Measurements from ENCODE around the gene ITPR1.

ITPR1 gene

DNA sequence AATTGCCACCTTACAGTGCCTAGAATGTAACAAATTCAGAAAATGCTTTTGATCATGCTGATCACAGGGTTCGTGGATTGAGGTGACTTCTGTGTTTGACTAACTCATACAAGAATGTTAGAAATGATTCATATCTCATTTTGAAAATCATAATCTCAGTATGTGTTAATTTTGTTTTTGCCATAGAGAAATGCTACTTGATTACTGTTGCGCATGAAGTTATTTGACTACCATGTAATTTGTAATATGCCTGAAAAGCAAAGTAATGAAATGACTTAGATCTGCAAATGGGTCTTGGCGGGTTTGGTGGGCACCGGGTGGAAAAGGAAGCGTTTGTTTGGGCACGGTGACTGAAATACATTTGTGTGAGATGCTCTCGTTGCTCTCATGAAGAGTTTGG, 312.5 kb downstream of the ITPR1 start:
- DNase-seq (ENCODE audit: low read depth), result no peak
- no peak overlapping the region for H3K4me3 ChIP-seq (ENCODE audit: low read depth, low read length)

DNA sequence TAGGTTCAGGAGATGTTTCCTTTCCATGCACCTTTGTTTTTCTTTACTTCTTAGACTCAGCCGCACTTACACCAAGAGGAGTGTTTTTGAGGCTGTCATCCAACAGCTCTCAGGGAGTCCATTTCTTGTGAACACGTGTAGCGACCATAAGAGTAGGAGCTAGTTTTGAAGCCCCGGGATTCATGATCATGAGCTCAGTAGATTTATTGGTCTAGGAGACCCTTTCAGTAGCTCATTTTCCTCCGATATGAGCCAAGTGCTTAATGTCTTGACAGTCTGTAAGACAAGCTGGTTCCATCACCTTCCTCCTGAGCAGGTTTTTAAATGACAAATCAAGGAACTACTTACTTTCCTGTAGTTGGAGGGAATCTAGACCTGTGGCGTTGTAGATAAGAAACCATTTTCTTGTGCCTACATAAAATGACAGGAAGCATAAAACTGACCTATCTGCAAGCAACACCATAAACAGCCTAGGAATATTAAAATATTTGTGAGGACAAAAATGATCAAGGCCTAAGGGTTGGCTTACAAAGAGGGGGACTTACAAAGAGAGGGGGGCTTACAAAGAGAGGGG, 313.5 kb downstream of the ITPR1 start:
- H3K4me3 ChIP-seq (ENCODE audit: low read depth, low read length), result no peak overlapping the region
- no peak for DNase-seq (ENCODE audit: low read depth)

DNA sequence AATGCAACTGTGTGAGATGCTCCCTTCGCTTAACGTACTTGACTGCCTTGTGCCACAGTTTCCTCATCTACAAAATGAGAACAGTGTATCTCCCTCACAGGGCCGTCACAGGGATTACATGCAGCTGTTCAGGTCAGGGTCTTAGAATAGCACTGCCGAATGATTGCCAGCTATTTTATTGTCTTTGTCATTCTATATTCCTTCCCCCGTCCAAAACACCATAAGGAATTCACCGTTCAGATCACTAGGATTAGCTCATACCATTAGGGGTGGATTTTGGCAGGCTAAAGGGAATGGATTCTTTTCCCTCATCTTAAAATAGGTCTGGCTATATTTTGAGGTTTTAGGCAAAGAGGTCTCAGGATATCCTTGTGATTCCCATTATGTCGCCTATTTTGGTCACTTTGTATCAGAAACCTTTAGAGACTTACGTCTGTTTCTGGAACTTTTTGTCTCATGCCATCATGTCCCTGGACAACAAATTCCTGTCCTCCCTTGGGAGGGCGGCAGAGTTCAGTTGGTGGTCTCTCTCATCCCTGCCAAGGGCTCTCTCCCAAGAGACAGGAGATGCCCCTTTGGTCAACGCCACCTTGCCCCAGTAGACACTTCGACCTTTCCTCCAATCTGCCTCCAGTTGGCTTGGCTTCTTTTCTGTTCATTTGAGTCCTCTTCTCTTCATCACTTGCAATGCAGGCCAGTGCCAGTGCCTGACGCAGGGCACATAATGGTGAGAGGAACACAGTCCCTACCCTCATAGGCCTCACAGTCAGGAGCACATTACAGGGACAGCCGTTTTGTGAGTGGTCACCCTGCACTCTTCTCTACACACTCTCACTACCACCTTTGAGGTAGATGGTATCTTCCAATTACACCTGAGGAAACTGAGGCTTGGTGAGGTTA, 314.5 kb downstream of the ITPR1 start:
- H3K4me3 ChIP-seq (ENCODE audit: low read depth, low read length), result no peak overlapping the region
- peak; percentile 60 for DNase-seq (ENCODE audit: low read depth)

DNA sequence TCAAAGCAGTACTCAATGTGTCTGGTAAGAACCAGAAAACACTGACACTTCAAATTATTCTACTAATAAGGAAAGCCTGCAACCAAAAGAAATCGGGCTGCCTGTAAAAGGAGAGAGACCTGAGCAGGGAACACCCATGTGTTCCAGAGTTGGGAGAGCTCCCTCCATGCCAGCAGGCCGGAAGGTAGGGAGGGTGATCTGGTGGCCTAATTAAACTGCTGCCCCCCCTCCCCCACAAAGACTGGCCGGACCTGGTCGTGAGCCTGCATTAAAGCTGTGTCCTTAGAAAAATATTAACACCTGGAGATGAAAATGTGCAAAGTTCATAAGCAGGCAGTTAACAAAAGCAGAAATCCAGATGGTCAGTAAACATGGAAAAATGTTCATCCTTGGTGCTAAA, 315.5 kb downstream of the ITPR1 start:
- no peak overlapping the region for H3K4me3 ChIP-seq (ENCODE audit: low read depth, low read length)
- no peak for DNase-seq (ENCODE audit: low read depth)

DNA sequence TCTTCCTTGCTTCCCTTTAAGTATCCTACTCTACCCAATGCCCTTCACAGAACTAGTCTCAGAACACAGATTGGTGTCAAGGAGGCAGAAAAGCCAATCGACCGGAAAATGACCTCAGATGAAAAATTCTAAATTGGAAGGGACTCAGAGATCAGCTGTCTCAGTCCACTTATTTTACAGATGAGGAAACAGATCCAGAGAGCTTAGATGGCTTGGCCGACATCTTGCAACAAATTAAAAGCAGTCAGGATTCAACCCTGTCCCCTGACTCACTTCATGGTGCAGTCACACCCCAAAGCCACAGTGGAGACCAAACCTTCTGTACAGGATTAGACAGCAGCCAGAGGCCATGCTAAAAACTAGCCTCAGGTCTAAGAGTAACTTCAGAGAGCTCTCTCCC, 316.8 kb downstream of the ITPR1 start:
- no peak overlapping the region for H3K4me3 ChIP-seq (ENCODE audit: low read depth, low read length)
- DNase-seq (ENCODE audit: low read depth), result no peak

DNA sequence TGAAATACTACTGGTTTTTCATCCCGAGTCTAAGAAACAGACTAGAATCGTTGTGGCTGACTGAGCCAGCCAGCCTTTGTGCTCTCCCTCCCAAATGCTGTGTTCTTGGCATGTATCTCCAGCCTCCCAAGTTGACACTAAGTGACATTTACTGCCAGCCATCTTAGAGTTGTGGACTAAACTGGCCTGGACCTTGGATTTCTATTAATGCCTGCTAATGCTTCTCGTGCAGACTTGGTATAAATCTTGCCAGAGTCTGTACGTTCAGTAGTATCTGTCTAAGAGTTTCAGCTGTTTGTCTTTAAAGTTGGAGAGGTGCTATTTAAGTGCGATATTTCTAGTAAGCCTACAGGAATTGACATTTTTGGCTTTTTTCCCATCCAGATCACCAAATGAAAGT, 319.4 kb downstream of the ITPR1 start:
- DNase-seq (ENCODE audit: low read depth), result no peak
- no peak overlapping the region for H3K4me3 ChIP-seq (ENCODE audit: low read depth, low read length)

DNA sequence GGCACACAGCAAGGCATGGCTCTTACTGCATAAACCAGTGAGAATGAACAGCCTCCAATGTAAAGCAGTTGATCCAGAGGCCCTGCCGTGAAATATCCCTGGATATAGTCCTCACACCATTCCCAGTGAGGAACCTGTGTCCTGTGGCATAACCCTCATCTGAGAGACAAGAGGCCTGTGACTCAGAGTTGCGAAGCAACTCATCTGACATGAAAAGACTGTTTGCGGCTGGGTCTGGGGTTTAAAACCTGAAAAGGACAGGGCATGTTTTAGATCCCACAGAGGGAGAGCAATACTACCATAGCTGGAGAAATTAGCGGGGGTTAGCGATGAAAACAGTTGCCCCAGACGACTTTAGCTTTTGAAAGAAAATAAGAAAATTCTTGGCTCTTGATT, 320.8 kb downstream of the ITPR1 start:
- no peak overlapping the region for H3K4me3 ChIP-seq (ENCODE audit: low read depth, low read length)
- no peak for DNase-seq (ENCODE audit: low read depth)

DNA sequence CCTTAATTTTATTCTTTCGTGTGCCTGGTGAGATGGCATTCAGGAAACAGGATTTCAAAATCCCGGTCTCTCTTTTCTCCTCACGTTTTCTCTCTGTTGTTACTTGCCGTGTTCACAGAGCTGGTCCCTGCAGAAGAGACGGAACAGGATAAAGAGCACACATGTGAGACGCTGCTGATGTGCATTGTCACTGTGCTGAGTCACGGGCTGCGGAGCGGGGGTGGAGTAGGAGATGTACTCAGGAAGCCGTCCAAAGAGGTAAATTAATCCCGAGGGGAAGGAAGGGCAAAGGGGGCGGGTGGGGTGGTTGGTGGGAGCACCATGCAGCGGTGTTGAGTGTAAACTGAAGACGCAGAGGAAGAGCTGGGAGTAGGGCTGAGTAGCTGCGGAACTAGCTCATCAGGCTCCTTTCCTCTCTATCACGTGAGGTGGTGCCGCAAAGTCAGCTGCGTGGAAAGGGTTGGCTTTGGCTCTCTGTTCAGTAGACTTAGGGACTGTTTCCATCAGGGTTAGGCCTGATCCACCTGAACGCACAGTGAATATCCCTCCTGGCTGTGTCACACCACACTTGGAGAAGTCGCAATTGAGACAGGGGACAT, 321.3 kb downstream of the ITPR1 start:
- DNase-seq (ENCODE audit: low read depth), result no peak
- H3K4me3 ChIP-seq (ENCODE audit: low read depth, low read length), result no peak overlapping the region

DNA sequence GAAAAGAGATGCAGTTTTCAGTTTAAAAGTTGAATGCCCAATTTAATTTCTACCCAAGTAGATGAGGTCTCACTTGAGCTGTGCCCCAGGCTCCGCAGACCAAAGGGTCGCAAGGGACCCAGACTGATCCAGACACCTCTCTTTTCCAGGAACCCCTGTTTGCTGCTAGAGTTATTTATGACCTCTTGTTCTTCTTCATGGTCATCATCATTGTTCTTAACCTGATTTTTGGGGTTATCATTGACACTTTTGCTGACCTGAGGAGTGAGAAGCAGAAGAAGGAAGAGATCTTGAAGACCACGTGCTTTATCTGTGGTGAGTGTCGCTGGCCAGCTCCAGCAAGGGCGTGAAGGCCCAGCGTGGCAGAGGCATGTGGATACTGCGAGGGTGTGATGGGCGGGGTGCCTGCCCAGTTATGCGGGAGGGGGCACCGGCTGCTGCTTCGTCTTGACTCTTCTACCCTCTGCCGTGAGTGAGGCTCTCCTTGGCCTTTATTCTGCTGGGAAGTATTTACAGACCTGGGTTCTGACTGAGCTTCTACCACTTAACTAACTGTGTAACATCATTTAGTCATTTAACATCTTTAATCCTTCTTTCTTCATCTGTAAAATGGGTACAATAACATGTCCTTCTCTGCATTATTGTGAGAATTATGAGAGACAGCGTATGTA, 321.9 kb downstream of the ITPR1 start:
- H3K4me3 ChIP-seq (ENCODE audit: low read depth, low read length), result no peak overlapping the region
- no peak for DNase-seq (ENCODE audit: low read depth)

DNA sequence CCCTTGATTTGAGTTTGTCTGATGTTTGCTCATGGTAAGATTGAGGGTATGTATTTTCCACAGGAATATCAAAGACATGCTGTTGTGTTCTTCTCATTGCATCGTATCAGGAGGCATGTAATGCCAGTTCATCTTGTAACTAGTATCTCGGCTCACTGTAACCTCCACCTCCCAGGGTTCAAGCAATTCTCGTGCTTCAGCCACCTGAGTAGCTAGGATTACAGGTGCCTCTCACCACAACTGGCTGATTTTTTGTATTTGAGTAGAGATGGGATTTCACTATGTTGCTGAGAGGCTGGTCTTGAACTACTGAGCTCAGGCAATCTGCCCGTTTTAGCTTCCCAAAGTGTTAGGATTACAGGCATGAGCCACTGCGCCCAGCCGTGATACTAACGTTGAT, 323.2 kb downstream of the ITPR1 start:
- H3K4me3 ChIP-seq (ENCODE audit: low read depth, low read length), result no peak overlapping the region
- DNase-seq (ENCODE audit: low read depth), result no peak

DNA sequence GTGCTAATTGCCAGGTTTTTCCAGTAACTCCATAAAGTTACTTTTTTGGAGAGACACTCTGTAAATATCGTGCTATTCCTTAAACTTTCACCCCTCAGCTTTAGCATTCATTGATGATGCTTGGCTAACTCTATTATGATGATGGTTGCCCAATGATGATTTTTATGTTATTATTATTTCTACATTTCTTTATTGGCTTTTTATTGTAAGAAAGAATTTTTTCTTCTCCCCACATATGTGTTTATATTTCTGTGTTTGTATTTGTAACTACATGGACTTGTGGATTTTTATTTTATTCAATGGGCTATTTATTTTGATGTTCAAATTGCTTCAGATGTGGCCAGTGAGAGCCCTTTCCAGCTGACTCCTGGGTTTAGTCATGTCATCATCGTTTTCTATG, 323.6 kb downstream of the ITPR1 start:
- no peak for DNase-seq (ENCODE audit: low read depth)
- H3K4me3 ChIP-seq (ENCODE audit: low read depth, low read length), result no peak overlapping the region

DNA sequence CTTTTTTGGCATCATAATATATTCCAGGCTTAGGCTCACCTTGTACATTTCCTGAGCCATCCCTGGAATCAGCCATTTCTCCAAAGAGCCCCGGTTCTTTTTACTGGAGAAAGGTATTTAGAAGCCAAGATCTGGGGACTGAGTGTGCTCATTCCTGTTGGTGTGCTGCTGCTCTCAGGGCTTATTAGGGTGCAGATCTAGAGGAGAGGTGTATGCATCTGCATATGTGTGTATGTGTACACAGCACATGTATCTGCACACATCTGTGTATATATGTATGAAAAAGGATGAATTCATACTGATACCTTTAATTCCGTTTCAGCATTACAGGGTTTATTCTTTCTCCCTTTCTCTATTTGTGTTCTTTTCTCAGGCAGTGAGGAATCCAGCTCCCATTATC, 324.0 kb downstream of the ITPR1 start:
- no peak for DNase-seq (ENCODE audit: low read depth)
- H3K4me3 ChIP-seq (ENCODE audit: low read depth, low read length), result no peak overlapping the region

DNA sequence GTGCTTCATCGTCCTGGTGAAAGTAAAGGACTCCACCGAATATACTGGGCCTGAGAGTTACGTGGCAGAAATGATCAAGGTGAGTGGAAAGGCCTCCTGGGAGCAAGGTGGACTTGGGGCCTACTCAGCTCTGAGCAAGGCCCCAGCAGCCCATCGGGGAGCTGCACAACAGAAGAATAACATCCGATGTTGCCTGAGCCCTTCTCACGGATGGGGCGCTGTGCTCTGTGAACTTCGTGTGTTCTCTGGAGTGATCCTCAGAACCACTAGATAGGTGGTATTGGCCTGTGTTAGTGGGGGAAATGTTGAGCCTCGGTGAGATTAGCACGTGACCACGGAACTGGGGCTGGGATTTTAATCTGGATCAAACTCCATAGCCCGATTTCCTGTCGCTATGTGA, 325.0 kb downstream of the ITPR1 start:
- no peak overlapping the region for H3K4me3 ChIP-seq (ENCODE audit: low read depth, low read length)
- no peak for DNase-seq (ENCODE audit: low read depth)

DNA sequence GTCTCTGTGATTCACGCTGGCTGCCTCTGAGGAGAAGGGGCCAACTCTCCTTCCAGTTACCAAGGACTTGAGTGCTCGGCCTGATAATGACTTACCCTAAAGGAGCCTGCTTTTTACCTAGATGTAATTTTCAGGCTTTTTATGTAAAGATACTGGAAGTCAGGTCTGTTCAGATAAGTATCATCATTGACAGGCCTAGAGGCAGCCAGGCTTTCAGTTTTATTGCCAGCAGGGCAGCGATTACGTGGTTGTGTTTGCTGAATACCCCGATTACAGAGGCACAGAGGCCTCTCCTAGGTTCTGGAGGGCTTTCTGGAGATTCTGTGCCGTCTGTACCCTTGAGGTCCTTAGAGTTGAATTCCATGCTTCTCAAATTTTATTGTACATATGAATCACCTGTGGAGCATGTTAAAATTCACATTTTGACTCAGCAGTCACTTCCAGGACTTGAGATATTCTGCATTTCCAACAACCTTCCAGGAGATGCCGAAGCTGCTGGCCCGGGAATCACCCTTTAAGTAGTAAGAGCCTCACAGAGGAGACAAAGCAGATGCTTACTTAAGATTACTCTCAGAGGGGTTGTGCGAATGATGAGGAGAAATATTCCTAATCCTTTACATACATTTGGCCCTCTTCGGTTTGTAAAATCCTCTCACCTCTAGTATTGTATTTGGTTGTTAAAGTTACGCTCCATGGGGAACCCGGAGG, 326.0 kb downstream of the ITPR1 start:
- H3K4me3 ChIP-seq (ENCODE audit: low read depth, low read length), result no peak overlapping the region
- DNase-seq (ENCODE audit: low read depth), result no peak

DNA sequence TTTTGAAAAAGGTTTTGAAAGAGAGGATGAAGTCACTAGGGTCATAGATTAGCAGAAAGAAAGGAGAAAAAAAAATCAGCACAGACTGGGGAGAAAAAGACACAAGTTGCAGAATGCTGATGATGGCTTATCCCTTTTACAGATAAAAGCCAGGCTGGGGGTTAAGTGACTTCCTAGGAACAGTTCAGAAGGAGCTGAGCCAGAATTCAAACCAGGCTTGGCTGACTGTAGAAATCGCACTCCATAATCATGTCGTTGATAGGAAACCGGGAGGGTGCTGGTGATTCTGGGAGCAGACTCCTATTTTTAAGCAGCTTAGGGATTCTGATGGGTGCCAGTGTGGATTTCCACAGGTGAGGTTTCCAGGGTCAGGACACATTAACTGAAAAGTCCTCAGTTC, 326.6 kb downstream of the ITPR1 start:
- no peak for DNase-seq (ENCODE audit: low read depth)

DNA sequence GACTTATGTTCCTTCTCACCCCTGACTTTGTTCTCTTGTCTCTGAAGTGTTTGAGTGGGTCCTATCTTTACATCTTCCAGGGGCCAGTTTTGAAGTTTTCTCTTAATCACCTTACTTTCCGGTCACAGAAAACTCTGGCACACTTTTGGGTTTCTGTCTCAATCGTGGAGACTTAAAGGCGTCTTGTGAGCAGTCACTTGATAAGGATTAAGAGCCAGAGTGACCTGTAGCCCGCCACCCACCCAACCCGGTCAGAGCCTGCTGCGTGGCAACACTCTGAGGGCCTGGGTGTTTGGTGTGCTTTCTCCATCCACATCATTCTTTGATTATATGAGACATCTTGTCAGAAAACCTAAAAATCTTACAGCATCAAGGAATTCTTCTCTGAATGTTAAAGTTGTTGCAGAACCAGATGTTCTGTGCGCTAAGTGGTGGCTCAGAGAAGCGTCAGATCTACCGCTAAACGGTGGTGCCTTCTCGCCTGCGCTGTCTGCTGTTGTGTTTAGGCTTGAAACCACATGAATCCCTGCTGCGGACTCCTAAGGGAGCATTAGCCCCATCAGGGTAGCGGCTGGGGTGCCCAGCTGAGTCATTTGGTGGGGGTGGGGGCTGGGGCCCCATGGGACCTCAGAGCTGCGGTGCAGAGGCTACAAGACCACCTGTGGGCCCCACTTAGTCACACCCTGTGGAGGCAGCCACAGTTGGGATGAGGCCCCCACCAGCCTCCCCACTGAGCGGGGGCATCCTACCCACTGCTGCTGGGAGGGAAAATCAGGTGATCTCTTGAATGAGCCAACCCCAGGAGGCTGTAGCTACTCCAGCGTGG, 327.4 kb downstream of the ITPR1 start:
- no peak for DNase-seq (ENCODE audit: low read depth)
- no peak overlapping the region for H3K4me3 ChIP-seq (ENCODE audit: low read depth, low read length)

More for the DNA sequence above, 326.6 kb downstream of the ITPR1 start:
- H3K4me3 ChIP-seq (ENCODE audit: low read depth, low read length), result no peak overlapping the region

DNA sequence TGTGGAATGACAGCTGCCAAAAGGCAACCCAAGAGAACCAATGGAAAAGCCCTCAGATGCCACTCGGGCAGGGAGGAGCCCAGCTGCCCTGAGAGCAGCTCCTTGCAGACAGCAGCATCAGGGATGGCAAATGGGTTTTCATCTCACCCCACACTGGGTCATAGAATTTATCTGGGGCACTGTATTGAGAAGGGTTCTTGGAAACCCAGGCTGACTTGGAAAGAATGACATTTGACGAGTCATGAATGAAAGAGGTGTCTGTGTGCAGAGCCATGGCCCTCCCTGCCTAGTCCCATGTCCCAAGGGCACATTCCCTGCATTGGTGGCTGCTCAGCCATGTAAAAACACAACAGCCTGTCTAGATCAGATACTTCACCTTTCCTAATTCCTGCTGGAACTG, 328.2 kb downstream of the ITPR1 start:
- no peak for DNase-seq (ENCODE audit: low read depth)
- H3K4me3 ChIP-seq (ENCODE audit: low read depth, low read length), result no peak overlapping the region

DNA sequence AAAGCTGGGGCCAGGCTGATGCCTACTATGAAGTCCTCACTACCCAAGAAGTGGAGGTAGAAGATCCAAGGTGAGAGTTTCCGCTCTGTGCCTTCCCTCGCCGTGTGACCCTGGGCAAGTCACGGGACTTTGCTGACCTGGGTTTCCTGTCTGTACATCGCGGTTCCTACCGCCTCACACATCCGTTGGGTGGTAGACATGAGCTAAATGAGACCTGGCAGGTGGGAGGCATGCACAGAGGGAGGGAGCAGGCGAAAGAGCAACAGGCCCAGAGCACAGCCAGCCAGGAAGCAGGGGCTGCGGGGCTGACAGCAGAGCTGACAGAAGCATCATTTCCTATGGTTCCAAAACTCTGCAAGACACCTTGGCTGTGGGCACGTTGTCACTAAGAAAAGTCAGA, 328.8 kb downstream of the ITPR1 start:
- no peak for DNase-seq (ENCODE audit: low read depth)

DNA sequence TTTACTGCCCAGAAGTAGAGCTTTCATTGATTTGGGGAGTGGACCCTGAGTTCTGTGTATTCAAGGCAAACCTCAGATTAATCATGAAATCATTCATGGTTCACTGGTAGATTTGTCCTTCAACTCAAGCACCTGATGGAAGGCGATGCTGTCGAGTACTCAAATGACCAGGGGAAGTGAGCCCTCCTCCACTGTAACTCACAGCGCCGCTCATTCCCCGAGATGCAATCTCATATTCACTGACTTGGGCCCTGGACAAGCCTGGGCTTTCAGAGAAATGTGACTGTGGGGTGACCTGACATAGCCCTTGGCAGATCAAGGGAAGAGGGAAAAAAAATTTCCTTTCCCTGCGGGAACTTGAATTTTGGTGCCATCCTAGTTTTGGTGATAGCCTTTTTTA, 329.4 kb downstream of the ITPR1 start:
- H3K4me3 ChIP-seq (ENCODE audit: low read depth, low read length), result no peak overlapping the region
- DNase-seq (ENCODE audit: low read depth), result no peak

More for the DNA sequence above, 328.8 kb downstream of the ITPR1 start:
- no peak overlapping the region for H3K4me3 ChIP-seq (ENCODE audit: low read depth, low read length)
